Epithelial cell of proximal tubule (primary cell): ENCODE results near the gene FRMPD2. TPM values are rescaled to one million over a fixed set of nuclear protein-coding genes. Genes with fewer than 3 reads are reported as not detected.
"Not testable (repeated sequence)": the region's sequence is repeated elsewhere in the genome, so short reads cannot be mapped to it uniquely, and the experiment has no call there.

Source experiments
- DNase-seq: peaks from one replicate; pipeline ENCODE4 v3.0.0-alpha.2; 2011; ENCODE audit warnings: low read depth
- H3K4me3 ChIP-seq: 2 replicates; pipeline ENCODE4 v1.5.1; 2011; ENCODE audit warnings: low read depth, mild to moderate bottlenecking, low read length
- total RNA-seq: library from RNA; depleted of rRNA; stranded (reverse); fragments of >200 nt; gene quantifications from 2 replicates; pipeline ENCODE4 v1.2.3, GENCODE V29; 2015
- TF ChIP-seq, protein P1 (sequence below): conservative IDR thresholded peaks from 2 replicates; pipeline ENCODE4 v1.5.1; 2012; ENCODE audit warnings: low read depth, mild to moderate bottlenecking, low read length

FRMPD2 gene
- total RNA-seq, 1 donor from 2014 or later: under 0.01 TPM

GRCh38 chr10:48282829-48283228 is 8.3 kb upstream of the FRMPD2 start:
- TF ChIP-seq, protein P1, sequence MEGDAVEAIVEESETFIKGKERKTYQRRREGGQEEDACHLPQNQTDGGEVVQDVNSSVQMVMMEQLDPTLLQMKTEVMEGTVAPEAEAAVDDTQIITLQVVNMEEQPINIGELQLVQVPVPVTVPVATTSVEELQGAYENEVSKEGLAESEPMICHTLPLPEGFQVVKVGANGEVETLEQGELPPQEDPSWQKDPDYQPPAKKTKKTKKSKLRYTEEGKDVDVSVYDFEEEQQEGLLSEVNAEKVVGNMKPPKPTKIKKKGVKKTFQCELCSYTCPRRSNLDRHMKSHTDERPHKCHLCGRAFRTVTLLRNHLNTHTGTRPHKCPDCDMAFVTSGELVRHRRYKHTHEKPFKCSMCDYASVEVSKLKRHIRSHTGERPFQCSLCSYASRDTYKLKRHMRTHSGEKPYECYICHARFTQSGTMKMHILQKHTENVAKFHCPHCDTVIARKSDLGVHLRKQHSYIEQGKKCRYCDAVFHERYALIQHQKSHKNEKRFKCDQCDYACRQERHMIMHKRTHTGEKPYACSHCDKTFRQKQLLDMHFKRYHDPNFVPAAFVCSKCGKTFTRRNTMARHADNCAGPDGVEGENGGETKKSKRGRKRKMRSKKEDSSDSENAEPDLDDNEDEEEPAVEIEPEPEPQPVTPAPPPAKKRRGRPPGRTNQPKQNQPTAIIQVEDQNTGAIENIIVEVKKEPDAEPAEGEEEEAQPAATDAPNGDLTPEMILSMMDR: no peak
- DNase-seq: no peak
- no peak overlapping the region for H3K4me3 ChIP-seq

- not testable (repeated sequence) for DNase-seq, H3K4me3 ChIP-seq
Observed at GRCh38 chr10:48281697-48282096, 7.2 kb upstream of the FRMPD2 start.

GRCh38 chr10:48279081-48279751 is 4.7 kb upstream of the FRMPD2 start:
- TF ChIP-seq, protein P1: no peak
- H3K4me3 ChIP-seq: no peak overlapping the region
- DNase-seq: no peak

GRCh38 chr10:48277093-48277492 is 2.6 kb upstream of the FRMPD2 start:
- no peak overlapping the region for H3K4me3 ChIP-seq
- TF ChIP-seq, protein P1: no peak
- no peak for DNase-seq

- TF ChIP-seq, protein P1: no peak
- H3K4me3 ChIP-seq: no peak overlapping the region
- no peak for DNase-seq
Observed at GRCh38 chr10:48273741-48274140, 755 bp downstream of the FRMPD2 start.

GRCh38 chr10:48272682-48273081 is 1.8 kb downstream of the FRMPD2 start:
- no peak for DNase-seq
- H3K4me3 ChIP-seq: no peak overlapping the region
- TF ChIP-seq, protein P1: no peak

GRCh38 chr10:48271047-48271730 is 3.3 kb downstream of the FRMPD2 start:
- TF ChIP-seq, protein P1: no peak
- no peak overlapping the region for H3K4me3 ChIP-seq
- no peak for DNase-seq
